ENCODE measurements around the gene PTRH1. TPM values are rescaled to one million over a fixed set of nuclear protein-coding genes. Genes with fewer than 3 reads are reported as not detected.

Gene PTRH1
- total RNA-seq, 1 donor from 2014 or later, result 36.5 TPM

DNA sequence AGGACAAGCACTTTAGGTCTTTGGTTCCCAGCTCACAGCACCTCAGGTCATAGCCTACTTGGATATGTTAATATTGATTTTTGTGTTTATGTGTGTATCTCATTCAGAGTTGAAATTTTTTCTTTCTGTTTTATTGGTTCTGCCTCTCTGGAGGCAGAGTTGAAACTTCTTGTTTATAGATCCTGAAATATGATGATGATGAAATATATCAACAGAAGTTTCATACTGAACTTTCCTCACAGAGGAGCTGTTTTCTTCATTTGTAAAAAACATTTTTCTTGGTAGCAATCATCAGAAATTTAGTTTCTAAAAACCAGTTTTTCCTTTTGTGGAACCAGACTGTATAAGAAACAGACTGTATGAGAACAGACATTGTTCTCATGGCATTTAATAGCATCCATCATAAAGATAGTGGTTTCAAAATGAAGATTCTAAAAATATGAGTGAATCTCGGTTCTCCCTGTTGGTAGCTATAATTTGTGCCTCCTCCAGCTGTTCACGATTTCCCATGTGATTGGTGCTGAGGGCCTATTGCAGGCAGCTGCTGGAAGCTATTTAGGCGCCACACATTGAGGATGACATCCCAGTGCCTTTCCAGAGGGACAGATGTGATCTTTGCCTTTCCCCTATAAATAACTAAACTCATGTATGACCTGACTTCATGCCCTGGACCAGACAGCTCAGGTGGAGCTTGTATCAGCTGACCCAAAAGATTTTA is 48.2 kb downstream of the PTRH1 start:
- no peak for DNase-seq (ENCODE audit: low read depth)
- Histone ChIP-seq H3K4me3 (ENCODE audit: low read depth, low read length) (no peak overlapping the region), H3K27me3 (ENCODE audit: control insufficient read depth, insufficient read depth, low read length) (no peaks in the 10 kb centered on the region), H3K36me3 (ENCODE audit: control insufficient read depth, insufficient read depth, low read length) (peaks cover 2% of the 10 kb centered on the region)
- TF ChIP-seq, protein P1, sequence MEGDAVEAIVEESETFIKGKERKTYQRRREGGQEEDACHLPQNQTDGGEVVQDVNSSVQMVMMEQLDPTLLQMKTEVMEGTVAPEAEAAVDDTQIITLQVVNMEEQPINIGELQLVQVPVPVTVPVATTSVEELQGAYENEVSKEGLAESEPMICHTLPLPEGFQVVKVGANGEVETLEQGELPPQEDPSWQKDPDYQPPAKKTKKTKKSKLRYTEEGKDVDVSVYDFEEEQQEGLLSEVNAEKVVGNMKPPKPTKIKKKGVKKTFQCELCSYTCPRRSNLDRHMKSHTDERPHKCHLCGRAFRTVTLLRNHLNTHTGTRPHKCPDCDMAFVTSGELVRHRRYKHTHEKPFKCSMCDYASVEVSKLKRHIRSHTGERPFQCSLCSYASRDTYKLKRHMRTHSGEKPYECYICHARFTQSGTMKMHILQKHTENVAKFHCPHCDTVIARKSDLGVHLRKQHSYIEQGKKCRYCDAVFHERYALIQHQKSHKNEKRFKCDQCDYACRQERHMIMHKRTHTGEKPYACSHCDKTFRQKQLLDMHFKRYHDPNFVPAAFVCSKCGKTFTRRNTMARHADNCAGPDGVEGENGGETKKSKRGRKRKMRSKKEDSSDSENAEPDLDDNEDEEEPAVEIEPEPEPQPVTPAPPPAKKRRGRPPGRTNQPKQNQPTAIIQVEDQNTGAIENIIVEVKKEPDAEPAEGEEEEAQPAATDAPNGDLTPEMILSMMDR (IDR thresholded peaks at IDR 0.05; ENCODE audit: insufficient read depth, low read length, poor library complexity, severe bottlenecking), result no peak

DNA sequence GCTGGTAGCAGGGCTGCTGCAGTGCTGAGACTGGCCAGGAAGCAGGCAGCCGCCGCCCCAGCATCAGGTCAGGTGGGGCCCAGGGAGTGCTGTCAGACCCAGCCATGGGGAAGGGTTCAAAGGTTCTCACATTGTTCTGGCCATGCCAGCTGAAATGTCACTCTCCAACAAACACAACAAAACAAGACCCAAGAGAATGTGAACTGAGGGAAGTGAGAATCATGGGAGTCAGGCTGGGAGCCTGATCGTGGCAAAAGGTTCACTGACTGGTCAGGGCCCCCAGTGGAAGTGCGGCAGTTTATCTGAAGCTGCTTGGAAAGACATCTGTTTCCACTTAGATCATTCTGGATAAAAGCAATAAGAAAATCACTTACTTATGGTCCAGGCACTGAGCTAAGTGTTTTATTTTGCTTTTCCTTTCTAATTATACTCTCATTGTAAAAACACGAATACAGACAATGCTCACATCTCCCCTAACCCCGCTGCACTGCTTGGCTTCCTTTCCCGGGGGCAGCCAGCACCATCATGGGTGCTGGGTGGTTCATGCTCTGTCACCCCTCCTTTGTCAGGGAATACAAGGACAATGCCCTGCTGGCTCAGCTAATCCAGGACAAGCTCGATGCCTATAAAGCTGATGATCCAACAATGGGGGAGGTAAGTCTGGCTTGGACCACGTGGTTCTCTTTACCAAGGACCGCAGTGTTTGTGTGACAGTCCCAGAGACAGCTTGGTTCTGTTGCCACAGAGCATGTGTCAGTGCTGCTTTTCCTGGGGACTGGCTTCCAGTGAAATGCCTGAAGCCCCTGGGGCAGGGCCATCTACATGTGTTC is 50.6 kb downstream of the PTRH1 start:
- no peaks in the 10 kb centered on the region for H3K27me3 ChIP-seq (ENCODE audit: control insufficient read depth, insufficient read depth, low read length)
- H3K36me3 ChIP-seq (ENCODE audit: control insufficient read depth, insufficient read depth, low read length), result peaks cover 2% of the 10 kb centered on the region
- TF ChIP-seq, protein P1 (IDR thresholded peaks at IDR 0.05; ENCODE audit: insufficient read depth, low read length, poor library complexity, severe bottlenecking), result no peak
- DNase-seq (ENCODE audit: low read depth), result no peak
- H3K4me3 ChIP-seq (ENCODE audit: low read depth, low read length), result no peak overlapping the region

DNA sequence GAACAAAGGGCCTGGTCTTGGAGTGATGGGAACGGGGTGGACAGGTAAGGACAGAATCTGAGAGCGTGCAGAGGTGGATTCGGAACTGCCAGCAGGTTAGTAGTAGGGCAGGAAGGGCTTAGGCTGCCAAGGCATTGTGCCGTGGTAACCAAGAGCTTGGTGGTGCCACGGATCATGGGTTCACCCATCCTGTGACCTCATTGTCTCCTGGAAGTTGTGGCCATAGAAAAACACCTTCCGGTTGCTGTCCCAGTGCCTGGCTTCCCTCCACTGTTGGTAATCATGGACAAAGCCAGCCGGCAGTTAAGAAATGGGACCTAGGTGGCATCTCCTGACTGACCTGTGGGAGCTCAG is 51.2 kb downstream of the PTRH1 start:
- Histone ChIP-seq H3K4me3 (ENCODE audit: low read depth, low read length) (no peak overlapping the region), H3K36me3 (ENCODE audit: control insufficient read depth, insufficient read depth, low read length) (peaks cover 2% of the 10 kb centered on the region), H3K27me3 (ENCODE audit: control insufficient read depth, insufficient read depth, low read length) (no peaks in the 10 kb centered on the region)
- DNase-seq (ENCODE audit: low read depth), result no peak
- TF ChIP-seq, protein P1 (IDR thresholded peaks at IDR 0.05; ENCODE audit: insufficient read depth, low read length, poor library complexity, severe bottlenecking), result no peak

Other genes with a start within 250 kb of the PTRH1 start
- gene STXBP1, start 103.4 kb downstream of the PTRH1 start, total RNA-seq, result 23.8 and 27.5 TPM in 2 replicates
- gene CFAP157, start 8.7 kb downstream of the PTRH1 start, total RNA-seq, result 0.07 TPM in 1 of 2 replicates, not detected in the other
- not detected in 2 replicates for gene TTC16, start 416 bp upstream of the PTRH1 start, total RNA-seq
- 13.3 and 13.4 TPM in 2 replicates for gene TOR2A, start 19.6 kb upstream of the PTRH1 start, total RNA-seq
- 0.17 and 0.27 TPM in 2 replicates for gene SH2D3C, start 63.0 kb upstream of the PTRH1 start, total RNA-seq
- 38.5 and 47.3 TPM in 2 replicates for gene CDK9, start 70.4 kb upstream of the PTRH1 start, total RNA-seq
- 92.5 and 131 TPM in 2 replicates for gene FPGS, start 87.2 kb upstream of the PTRH1 start, total RNA-seq
- gene ENG, start 139.0 kb upstream of the PTRH1 start, total RNA-seq, result 3.4 and 6.3 TPM in 2 replicates
- 44.8 and 56.4 TPM in 2 replicates for gene AK1, start 162.0 kb upstream of the PTRH1 start, total RNA-seq
- gene ST6GALNAC6, start 183.9 kb upstream of the PTRH1 start, total RNA-seq, result 25.6 and 31.1 TPM in 2 replicates
- gene ST6GALNAC4, start 201.4 kb upstream of the PTRH1 start, total RNA-seq, result 21.0 and 32.5 TPM in 2 replicates
- gene PIP5KL1, start 215.1 kb upstream of the PTRH1 start, total RNA-seq, result 3.6 and 4.2 TPM in 2 replicates
- 31.8 and 33.1 TPM in 2 replicates for gene DPM2, start 222.2 kb upstream of the PTRH1 start, total RNA-seq

Measured in kidney epithelial cell (primary cell).